HG03095 (cell line): ENCODE data around the gene CDC25A.

Source experiments
- ATAC-seq: cut with Tn5 transposase; IDR thresholded peaks from one replicate; pipeline ENCODE4 v1.9.1; 2021; ENCODE audit warnings: moderate library complexity; ENCODE audit not compliant: unreplicated experiment

Gene CDC25A

GRCh38 chr3:48112108-48112791 lies 76.0 kb downstream of the CDC25A start:
- ATAC-seq: peak; percentile 90

GRCh38 chr3:48110463-48110862 lies 77.8 kb downstream of the CDC25A start:
- ATAC-seq: no peak

- no peak for ATAC-seq
Observed at GRCh38 chr3:48107227-48107626, 81.0 kb downstream of the CDC25A start.
